IPS-NIHi11 (cell line): ENCODE measurements around the gene KSR1.
"Not testable (repeated sequence)": the region's sequence is repeated elsewhere in the genome, so short reads cannot be mapped to it uniquely, and the experiment has no call there.

Source experiments
- DNase-seq: peaks from one replicate; pipeline ENCODE4 v3.0.0; 2012; ENCODE audit warnings: mixed read lengths, low spot score

Gene KSR1

GRCh38 chr17:27426471-27426870 lies 29.8 kb upstream of the KSR1 start:
- DNase-seq: not testable (repeated sequence)

DNA sequence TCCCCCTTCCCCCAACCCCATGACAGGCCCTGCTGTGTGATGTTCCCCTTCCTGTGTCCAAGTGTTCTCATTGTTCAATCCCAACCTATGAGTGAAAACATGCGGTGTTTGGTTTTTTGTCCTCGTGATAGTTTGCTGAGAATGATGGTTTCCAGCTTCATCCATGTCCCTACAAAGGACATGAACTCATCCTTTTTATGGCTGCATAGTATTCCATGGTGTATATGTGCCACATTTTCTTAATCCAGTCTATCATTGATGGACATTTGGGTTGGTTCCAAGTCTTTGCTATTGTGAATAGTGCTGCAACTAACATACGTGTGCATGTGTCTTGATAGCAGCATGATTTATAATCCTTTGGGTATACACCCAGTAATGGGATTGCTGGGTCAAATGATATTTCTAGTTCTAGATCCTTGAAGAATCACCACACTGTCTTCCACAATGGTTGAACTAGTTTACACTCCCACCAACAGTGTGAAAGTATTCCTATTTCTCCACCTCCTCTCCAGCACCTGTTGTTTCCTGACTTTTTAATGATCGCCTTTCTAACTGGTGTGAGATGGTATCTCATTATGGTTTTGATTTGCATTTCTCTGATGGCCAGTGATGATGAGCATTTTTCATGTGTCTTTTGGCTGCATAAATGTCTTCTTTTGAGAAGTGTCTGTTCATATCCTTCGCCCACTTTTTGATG lies 28.9 kb upstream of the KSR1 start:
- DNase-seq: not testable (repeated sequence)

DNA sequence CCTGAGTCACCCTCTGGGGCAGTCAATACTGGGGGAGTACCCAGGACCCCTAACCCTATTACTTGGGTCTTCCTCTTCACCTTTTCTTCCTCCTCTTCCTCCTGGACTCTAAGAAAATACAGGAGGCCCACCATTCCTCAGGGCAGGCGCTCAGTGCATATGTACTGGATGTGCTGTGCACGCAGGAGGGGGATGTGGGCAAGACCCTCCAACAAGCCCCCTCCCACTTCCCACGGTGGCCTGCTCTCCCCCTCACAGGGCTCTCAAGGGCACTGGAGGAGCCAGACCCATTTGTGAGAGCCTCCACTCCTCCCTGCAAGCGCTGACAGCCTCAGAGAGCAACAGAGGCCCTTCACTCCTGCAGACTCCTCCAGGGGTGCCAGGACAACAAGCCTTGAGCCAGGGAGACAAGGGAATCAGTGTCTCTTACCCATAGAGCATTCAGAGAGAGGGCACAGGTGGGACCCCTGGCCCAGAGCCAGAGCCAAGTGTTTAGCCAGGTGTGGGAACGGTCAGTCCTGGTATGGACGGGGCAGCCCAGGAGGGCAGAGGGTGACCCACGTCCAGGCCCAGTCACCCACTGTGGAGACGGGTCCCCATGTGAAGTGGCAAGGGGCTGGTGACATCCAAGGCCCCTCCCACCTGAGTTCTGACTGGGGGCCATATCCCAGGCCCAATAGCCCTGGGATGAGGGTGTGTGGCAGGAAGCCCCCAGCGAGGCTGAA lies 27.3 kb upstream of the KSR1 start:
- no peak for DNase-seq

DNA sequence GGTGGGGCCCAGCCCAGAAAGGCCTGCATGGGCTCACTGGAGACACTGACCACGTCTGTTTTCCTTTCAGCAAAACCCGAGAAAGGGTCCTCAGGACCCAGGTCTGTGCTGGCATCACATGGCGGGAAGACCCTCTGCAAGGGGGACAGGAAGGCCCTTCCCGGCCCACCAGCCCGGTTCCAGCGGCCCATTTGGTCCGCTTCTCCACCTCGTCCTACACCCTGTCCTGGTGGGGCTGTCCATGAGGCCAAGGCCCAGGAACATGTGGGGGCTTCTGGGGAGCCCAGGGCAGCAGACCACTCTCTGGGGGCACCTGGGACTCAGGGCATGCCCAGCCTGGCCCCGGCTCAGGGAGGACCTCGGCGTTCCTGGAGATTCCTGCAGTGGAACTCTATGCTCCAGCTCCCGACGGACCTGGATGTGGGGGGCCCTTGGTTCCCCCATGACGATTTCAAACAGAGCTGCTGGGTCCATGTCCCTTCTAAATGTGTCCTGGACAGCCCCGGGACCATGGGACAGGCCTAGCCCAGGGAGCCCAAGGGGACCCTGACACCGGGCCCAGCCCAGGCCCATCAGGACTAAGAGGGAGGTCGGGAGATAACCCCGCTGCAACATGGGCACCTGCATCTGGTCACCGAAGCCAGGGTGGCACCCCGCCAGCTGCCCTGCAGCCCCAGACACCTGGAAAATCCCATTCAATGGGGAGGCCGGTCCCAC lies 26.4 kb upstream of the KSR1 start:
- DNase-seq: no peak

- DNase-seq: no peak
Observed at GRCh38 chr17:27430383-27430840, 25.8 kb upstream of the KSR1 start.

DNA sequence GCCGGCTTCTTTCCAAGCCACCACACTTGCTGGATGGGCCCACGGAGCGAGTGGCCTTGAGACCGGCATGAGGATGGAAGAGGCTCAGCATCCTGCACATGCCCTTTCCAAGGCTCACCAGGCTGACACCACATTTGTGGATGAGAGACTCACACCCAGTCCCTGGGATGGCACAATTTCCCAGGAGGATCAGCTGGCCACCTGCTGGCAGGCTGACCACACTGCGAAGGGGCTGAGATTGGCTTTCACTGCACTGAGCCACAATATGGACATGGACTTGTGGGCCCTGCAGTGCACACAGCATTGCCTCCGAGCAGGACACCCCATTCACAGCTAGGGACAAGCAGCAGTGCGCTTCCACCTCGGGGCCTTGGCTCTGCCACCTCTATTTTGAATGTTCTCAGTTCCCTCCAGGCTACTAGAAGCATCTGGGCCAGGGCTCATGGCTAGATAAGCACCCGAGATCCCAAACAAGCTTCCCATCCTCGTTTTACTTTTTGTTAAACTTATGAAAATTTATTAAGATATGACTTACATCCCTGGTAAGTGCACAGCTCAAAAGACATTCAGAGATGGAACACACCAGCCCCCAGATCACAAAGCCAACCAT lies 25.3 kb upstream of the KSR1 start:
- peak; percentile 47 for DNase-seq

GRCh38 chr17:27433521-27433920 lies 22.7 kb upstream of the KSR1 start:
- no peak for DNase-seq

DNA sequence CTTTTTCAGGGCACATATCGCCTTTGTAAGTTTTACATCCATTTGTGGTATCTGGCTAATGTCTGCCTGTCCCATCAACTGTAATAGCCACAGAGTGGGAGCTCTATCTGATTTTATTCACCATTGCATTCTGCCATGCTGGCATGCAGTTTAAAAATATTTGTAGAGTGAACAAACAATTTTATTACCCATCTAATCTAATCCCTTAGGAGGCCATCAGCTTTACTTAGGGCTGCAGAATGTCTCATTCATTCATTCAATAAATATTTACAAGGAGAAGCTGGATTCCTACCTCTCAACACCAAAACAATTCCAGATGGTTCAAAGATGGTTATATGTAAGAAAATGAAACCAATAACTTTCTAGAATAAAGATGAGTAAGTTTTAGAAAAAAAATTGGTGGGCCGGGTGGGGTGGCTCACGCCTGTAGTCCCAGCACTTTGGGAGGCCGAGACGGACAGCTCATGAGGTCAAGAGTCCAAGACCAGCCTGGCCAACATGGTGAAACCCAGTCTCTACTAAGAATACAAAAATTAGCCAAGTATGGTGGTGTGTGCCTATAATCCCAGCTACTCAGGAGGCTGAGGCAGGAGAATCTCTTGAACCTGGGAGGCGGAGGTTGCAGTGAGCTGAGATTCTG lies 20.7 kb upstream of the KSR1 start:
- not testable (repeated sequence) for DNase-seq

DNA sequence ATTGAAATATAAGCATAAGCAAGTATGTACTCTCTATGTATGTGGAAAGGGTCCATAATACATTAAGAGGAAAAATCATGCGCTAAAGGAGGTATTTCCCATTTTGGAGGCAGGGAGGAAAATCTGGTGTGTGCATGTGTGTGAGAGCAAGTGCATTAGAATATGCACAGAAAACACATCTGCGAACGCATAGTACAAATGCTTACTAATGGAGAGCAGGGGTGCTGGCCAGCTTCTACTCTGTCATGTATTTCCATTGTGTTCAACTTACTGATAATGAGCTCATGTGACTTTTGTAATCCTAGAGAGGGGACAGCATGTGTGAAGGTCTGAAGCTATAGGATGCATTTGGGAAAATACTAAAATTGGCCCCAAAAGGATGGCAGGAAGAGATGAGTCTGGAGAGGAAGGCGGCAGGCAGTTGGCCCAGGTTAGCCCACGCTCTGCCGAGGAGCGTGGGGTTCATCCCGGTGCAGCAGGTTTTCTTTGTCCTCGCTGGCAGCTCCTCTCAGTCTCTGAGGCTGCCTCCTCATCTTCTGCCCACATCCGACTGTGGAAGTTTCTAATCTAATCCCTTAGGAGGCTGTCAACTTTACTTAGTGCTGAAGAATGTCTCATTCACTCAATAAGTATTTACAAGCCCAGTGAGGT lies 17.8 kb upstream of the KSR1 start:
- DNase-seq: no peak

- DNase-seq: no peak
Observed at GRCh38 chr17:27439342-27439741, 16.9 kb upstream of the KSR1 start.

DNA sequence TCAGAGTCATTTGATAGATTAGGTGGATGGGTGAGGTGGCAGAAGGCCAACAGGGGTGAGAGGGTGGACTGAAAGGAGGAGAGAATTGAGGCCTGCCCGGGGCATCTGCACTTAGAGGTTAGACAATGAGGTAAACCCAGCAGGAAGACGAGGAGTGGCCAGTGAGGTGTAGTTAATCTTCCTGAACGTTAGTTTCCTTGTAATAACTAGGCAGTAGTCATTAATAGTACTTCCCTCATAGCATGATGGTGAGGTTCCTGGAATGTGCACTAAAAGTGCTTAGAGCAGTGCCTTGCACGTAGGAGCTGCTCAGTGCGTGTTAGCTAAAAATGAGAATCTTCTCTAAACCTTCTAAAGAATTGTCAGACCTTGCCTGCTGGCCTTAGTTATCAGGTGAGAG lies 13.5 kb upstream of the KSR1 start:
- DNase-seq: no peak

DNA sequence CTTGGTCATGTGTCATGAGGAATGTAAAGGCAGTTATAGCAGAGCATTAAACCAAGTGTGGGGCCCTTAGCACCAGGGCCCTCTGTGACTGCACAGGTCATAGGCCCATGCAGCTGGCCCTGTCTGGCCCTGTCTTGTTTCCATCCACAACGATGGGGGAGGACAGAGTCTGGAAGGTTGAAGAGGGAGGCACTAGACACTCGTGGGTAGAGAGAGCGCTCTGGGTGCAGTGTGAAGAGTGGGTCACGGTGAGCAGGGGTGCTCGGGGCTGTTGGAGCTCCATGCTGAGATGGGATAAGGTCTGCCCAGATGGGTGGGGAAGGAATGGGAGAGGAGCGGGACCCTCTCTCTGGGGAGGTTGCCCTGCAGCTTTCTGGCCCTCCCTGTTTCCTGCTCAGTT lies 12.8 kb upstream of the KSR1 start:
- DNase-seq: no peak

DNA sequence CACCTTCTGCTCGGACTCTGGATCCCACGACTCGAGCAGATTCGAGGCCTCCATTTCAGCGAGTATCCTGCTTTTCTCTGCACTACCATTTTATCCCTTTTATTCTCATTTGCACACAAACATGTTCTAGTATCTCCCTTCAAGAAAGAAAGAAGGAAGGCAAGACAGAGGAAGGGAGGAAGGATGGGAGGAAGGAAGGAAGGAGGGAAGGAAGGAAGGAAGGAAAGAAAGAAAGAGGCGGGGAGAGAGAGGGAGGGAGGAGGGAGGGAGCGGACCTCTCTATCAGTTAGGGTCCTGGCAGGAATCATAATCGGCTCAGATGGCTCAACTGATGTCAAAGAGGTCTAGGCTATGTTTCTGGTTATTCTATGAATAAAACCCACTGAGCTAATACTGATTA lies 10.3 kb upstream of the KSR1 start:
- no peak for DNase-seq

DNA sequence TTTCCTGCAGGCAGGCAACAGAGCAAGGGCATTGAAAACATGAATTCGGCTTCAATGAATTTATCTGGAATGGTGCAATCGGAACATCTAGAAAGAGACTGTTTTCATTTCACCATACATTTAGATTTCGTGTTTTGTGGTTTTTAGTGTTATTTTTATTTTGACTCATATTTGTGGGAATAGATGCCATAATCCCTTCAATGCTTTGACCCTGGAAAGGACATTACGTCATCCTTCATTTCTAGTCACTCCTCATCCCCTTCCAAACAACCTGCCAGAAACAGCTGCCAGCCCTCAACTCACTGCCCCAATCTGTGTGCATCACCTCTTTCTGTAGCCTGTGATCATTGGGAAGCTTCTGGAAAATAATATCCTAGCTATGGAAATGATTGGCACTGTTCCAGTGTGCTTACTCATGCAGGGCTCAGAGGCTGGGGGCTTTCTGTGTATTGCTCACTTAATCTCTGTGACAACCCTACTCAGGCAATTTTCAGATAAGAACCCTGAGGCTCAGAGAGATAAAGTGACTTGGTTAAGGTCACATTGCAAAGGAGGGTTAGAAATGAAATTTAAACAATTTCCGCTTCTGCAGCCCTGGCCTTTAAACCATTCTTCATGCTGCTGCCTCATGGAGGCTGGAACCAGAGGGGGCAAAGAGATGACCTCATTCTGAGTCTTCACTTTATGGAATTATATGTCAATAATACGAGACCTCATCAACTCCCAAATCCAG lies 9.5 kb upstream of the KSR1 start:
- no peak for DNase-seq

GRCh38 chr17:27448534-27448933 lies 7.7 kb upstream of the KSR1 start:
- DNase-seq: not testable (repeated sequence)

- DNase-seq: no peak
Observed at GRCh38 chr17:27449541-27449940, 6.7 kb upstream of the KSR1 start.

GRCh38 chr17:27449988-27450387 lies 6.3 kb upstream of the KSR1 start:
- no peak for DNase-seq

- no peak for DNase-seq
Observed at GRCh38 chr17:27450416-27450815, 5.8 kb upstream of the KSR1 start.

GRCh38 chr17:27451906-27452305 lies 4.3 kb upstream of the KSR1 start:
- DNase-seq: no peak

DNA sequence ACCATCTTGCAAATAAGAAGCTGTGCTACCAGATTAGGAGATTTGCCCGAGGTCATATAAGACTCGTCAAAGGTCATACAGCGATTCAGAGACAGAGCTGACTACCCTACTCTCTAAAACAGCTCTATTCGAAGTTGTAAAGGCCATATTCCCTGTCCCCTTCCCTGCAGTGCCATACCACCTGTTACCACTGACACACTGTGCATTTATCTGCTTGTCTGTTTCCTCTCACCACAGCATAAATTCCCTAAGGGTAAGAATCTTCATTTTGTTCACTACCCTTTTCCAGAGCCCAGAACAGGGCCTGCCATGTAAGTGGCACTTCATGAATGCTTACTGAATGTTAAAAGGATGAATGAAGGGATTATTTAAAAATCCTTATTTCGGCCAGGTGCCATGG lies 3.4 kb upstream of the KSR1 start:
- no peak for DNase-seq

GRCh38 chr17:27453471-27453870 lies 2.8 kb upstream of the KSR1 start:
- DNase-seq: no peak
